GM12872 (cell line): ENCODE data around the gene ZMYND8.

ENCODE experiments used
- TF ChIP-seq, protein P1 (sequence below): IDR thresholded peaks from 3 replicates; pipeline ENCODE4 v1.5.1; 2011; ENCODE audit warnings: low read depth, mild to moderate bottlenecking, low read length, moderate library complexity; ENCODE audit not compliant: insufficient read depth

The ZMYND8 gene

DNA sequence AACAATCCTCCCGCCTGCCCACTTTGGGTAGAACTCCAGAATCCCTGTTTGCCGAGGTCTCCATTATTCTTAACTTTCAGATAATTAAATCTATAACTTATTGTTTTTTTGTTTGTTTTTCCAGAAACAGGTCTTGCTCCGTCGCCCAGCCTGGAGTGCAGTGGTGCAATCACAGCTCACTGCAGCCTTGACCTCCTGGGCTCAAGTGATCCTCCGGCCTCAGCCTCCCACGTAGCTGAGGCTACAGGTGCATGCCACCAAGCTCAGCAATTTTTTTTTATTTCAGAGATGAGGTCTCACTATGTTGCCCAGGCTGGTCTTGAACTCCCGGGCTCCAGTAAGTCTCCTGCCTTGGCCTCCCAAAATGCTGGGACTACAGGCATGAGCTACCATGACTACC is 28.8 kb downstream of the ZMYND8 start:
- TF ChIP-seq, protein P1, sequence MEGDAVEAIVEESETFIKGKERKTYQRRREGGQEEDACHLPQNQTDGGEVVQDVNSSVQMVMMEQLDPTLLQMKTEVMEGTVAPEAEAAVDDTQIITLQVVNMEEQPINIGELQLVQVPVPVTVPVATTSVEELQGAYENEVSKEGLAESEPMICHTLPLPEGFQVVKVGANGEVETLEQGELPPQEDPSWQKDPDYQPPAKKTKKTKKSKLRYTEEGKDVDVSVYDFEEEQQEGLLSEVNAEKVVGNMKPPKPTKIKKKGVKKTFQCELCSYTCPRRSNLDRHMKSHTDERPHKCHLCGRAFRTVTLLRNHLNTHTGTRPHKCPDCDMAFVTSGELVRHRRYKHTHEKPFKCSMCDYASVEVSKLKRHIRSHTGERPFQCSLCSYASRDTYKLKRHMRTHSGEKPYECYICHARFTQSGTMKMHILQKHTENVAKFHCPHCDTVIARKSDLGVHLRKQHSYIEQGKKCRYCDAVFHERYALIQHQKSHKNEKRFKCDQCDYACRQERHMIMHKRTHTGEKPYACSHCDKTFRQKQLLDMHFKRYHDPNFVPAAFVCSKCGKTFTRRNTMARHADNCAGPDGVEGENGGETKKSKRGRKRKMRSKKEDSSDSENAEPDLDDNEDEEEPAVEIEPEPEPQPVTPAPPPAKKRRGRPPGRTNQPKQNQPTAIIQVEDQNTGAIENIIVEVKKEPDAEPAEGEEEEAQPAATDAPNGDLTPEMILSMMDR = no peak

DNA sequence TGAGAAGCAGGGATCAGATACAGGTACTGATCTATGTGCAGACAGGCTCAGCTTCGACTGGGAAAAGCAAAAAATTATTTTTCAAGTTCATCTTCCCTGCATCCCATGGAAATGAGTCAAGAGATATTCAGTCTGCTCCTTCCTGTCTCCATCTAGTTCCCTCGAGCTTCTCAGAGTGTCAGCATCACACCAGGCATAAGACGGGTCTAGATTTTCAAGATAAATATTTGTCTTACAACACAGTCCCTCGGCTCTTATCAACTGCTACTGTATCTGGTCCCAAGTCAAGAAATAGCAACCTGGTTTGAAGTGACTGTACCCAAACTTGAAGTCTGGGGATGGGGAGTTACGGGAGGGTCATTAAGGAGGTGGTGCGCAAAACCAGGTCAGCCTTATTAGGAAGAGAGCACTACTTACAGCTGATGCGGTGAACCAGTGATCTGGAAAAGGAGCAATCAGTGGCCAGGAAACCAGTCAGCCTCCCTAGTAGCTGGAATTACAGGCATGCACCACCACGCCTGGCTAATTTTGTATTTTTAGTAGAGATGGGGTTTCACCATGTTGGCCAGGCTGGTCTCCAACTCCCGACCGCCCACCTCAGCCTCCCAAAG is 29.7 kb downstream of the ZMYND8 start:
- TF ChIP-seq, protein P1 = no peak

DNA sequence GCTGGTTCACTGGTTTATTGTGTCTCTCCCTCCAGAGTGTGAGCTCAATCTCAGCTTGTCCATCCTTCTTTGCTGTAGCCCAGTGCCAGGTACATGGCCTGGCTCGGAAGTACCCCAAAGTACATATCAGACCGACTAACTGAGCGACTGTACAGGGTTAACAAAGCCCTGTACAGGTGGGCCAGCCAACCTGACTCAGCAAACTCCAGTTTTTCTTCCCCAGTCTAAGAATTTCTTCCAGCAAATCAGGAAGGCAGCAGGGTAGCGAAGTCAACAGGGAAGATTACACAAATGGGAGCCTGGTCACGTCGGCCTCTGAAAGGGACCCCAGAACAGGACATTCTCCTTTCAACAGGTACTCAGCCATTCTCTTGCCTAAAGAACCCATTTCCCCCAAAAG is 31.3 kb downstream of the ZMYND8 start:
- TF ChIP-seq, protein P1 = no peak

DNA sequence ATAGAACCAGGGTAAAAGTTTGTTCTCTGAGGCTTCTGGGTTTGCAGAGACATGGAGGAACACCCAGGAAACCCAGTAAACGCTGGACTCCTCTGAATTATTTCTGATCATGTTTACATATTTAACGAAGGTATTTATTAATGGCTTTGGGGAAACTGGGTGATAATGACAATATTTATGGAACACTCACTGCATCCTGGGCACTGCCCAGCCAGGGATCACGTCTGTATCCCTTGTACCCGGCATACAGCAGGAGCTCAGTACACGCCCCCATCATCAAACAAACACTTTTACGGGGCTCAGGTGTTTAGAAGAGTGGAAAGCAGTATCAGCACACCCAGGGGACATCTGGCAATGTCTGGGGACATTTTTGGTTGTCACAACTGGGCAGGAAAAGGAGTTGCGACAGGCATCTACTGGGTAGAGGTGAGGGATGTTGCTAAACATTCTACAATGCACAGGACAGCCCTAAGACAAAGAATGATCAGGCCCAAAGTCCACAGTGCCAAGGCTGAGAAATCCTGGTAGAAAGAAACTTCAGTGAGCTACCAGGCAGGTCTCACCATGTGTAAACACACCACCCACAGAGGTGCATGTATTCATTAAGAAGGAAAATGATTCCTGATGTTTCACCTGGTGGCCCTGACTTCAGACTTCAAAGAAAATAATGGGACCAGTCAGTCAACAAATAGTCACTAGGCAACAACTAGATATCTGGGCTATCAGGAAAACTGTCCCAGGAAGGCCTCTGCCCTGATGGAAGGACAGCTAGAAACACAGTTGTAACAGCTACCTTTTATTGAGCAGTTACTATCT is 35.3 kb downstream of the ZMYND8 start:
- TF ChIP-seq, protein P1 = no peak

DNA sequence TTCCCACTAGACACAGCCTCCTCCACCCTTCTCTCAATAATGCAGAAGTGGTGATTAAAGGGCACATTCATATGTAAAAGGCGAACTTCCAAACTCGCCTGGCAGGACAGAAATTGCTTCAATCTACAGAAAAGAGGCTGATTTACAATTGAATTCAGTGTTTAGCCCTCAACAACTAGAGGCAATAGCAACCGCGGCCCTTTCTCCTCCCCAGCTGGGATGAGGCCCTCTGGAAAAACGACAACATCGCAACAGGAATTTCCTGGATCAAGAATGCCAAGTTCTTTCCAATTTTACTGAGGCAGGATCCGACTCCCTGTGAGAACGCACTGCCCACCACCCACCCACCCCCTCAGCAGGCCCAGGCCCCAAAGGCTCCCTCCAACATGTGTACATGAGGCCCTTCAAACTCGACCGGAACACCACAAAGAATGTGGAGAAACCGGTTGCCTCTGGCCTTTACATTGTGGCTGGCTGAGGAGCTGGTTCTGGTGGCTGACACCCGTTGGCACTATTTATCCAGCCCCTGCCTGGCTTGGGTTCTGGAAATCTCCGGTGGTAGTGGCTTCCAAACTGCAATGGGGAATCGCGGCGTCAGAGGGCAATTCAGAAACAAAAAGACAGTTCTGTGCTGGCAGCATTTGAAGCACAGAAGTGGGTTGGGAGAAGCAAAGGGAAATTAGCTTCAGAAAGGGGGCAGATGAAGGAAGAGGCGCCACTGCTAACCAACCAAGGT is 36.8 kb downstream of the ZMYND8 start:
- TF ChIP-seq, protein P1 = no peak

DNA sequence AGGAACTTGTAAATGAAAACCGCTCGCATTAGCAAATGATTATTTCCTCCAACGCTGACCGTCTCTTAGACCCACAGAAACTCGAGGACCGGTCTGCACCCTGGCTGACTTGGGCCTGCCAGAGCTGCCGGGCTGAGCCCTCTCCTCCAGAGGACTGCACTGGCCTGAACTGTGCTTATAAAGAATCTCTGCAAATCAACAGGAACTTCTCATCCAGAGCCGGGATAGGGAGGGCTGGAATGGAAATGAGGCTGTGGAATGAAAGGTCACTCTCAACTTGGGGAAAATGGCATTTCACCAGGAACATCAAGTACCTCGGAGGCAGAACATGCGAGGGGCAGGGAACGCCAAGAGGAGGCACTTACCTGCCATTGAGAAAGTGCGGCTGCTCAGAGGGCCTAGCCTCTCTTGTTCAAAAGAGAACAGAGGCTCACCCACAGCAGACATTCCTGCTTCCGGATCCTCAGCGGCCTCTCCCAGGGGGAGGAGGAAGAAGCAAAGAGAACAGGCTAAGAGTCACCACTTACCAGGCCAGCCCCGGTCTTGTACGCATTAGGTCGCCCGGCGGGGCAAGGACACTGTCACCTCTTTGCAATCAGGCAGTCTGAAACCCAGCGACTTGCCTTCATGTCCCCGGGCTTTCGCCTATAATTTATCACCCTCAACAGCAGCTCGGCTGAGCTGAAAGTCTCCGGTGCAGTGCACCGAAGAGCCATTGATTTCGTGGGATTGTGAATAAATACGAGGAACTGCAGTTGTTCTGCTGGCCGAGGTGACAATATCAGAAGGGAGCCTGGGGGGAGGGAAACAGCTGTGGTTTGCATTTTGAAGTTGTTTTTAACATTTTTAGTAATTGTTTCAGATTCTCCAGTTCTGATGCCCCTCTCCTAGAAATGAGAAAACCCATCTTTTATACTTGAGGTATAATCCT is 37.6 kb downstream of the ZMYND8 start:
- TF ChIP-seq, protein P1 = no peak
